Endothelial cell of umbilical vein (primary cell): ENCODE data around the gene NDUFAF8. TPM values are rescaled to one million over a fixed set of nuclear protein-coding genes. Genes with fewer than 3 reads are reported as not detected.

Source experiments
- BruUV-seq: library from RNA; stranded (reverse); fragments of 400-500 nt; replicated peaks from 2 replicates; lab custom pipeline; 2021; lab: Mats Ljungman, UMichigan
- CTCF ChIA-PET: fragments of 300-600, 350-600 bp; sonication (Branson Sonifier 250); formaldehyde crosslinking; loops from one replicate; lab custom pipeline; 2021; ENCODE audit warnings: antibody characterized with exemption, inconsistent platforms; lab: Charles Lee
- POLR2A ChIA-PET: fragments of 300-600, 350-600 bp; sonication (Branson Sonifier 250); formaldehyde crosslinking; loops from one replicate; lab custom pipeline; 2021; ENCODE audit warnings: antibody characterized with exemption, inconsistent platforms; lab: Charles Lee
- DNase-seq: peaks from one replicate; pipeline ENCODE4 v3.0.0-alpha.2; 2011; ENCODE audit warnings: low read depth, low spot score
- FAIRE-seq: peaks from 2 replicates; lab custom pipeline; 2011; peaks lifted over from hg19 to GRCh38; lab: Jason Lieb, UNC
- H2AFZ ChIP-seq: 2 replicates; pipeline ENCODE4 v1.6.0; 2012; ENCODE audit warnings: low read depth, low read length, control low read depth, inconsistent platforms
- H3K27ac ChIP-seq: 2 replicates; pipeline ENCODE4 v1.5.1; 2011; ENCODE audit warnings: low read depth, mild to moderate bottlenecking, control low read depth, low read length, moderate library complexity; ENCODE audit not compliant: insufficient read depth
- H3K27me3 ChIP-seq, 2 experiments: 2 replicates each; pipeline versions ENCODE4 v1.6.0 to v1.6.1; 2011; ENCODE audit warnings: low read length in 2 of 2, mixed read lengths in 1 of 2; ENCODE audit not compliant: control insufficient read depth in 2 of 2, insufficient read depth in 2 of 2
- H3K36me3 ChIP-seq, 2 experiments: 2 replicates in 1 of 2; 3 replicates in 1 of 2; pipeline ENCODE4 v1.5.1; 2011; ENCODE audit warnings: low read length in 2 of 2, mild to moderate bottlenecking in 1 of 2, moderate library complexity in 1 of 2; ENCODE audit not compliant: control insufficient read depth in 2 of 2, insufficient read depth in 2 of 2; ENCODE audit errors: extremely low read depth in 1 of 2
- H3K4me1 ChIP-seq: 3 replicates; pipeline ENCODE4 v1.5.1; 2011; ENCODE audit warnings: mild to moderate bottlenecking, low read length; ENCODE audit not compliant: control insufficient read depth, insufficient read depth; ENCODE audit errors: extremely low read depth
- H3K4me2 ChIP-seq: 2 replicates; pipeline ENCODE4 v1.6.1; 2011; ENCODE audit warnings: low read length, control low read depth, mixed read lengths; ENCODE audit not compliant: insufficient read depth
- H3K4me3 ChIP-seq, 3 experiments: fragments of 200-600 bp in 1 of 3; sonication (generic), shearing (Covaris generic) in 1 of 3; replicated peaks in 1 of 3; 2 replicates each; pipeline ENCODE4 v1.5.1; 2011 to 2016; ENCODE audit warnings: control low read depth in 3 of 3, low read length in 3 of 3, mild to moderate bottlenecking in 2 of 3, inconsistent platforms in 1 of 3, low read depth in 1 of 3, moderate library complexity in 1 of 3; ENCODE audit not compliant: insufficient read depth in 1 of 3
- H3K79me2 ChIP-seq: 2 replicates; pipeline ENCODE4 v1.6.0; 2012; ENCODE audit warnings: low read length, inconsistent platforms; ENCODE audit not compliant: control insufficient read depth, insufficient read depth
- H3K9ac ChIP-seq: replicated peaks from 2 replicates; pipeline ENCODE3; 2011; ENCODE audit warnings: low read length, control low read depth; ENCODE audit not compliant: insufficient read depth; ENCODE audit errors: extremely low read depth
- H3K9me1 ChIP-seq: replicated peaks from 3 replicates; pipeline ENCODE4 v1.6.0; 2011; ENCODE audit warnings: mild to moderate bottlenecking, low read length; ENCODE audit not compliant: control insufficient read depth, insufficient read depth; ENCODE audit errors: extremely low read depth
- H3K9me3 ChIP-seq: replicated peaks from 2 replicates; pipeline ENCODE4 v1.5.1; 2012; ENCODE audit warnings: low read length, inconsistent platforms; ENCODE audit not compliant: control insufficient read depth, insufficient read depth
- H4K20me1 ChIP-seq: replicated peaks from 2 replicates; pipeline ENCODE3; 2011; ENCODE audit warnings: mild to moderate bottlenecking, low read length; ENCODE audit not compliant: control insufficient read depth, insufficient read depth; ENCODE audit errors: extremely low read depth
- CTCF ChIP-seq, 2 donors: IDR thresholded peaks; 1 replicate in 1 of 2; 2 replicates in 1 of 2; pipeline ENCODE4 v1.5.1; 2011; ENCODE audit warnings: low read length in 2 of 2, mild to moderate bottlenecking in 2 of 2, moderate library complexity in 2 of 2, control low read depth in 1 of 2, inconsistent platforms in 1 of 2, low read depth in 1 of 2; ENCODE audit not compliant: insufficient read depth in 1 of 2; ENCODE audit errors: extremely low read depth in 1 of 2
- EZH2 ChIP-seq: IDR thresholded peaks from 2 replicates; pipeline ENCODE4 v1.6.1; 2012; ENCODE audit warnings: borderline replicate concordance, low read depth, mild to moderate bottlenecking, moderate library complexity, low read length, inconsistent platforms; ENCODE audit not compliant: severe bottlenecking
- FOS ChIP-seq: IDR thresholded peaks from 2 replicates; pipeline ENCODE4 v1.6.1; 2011; ENCODE audit warnings: mild to moderate bottlenecking, low read length, moderate library complexity, borderline replicate concordance; ENCODE audit not compliant: insufficient read depth
- GATA2 ChIP-seq: IDR thresholded peaks from 2 replicates; pipeline ENCODE4 v1.7.0; 2011; ENCODE audit warnings: low read depth, mild to moderate bottlenecking, moderate library complexity, mixed read lengths, low read length; ENCODE audit not compliant: insufficient read length, insufficient read depth
- JUN ChIP-seq: IDR thresholded peaks from 2 replicates; pipeline ENCODE4 v1.6.1; 2011; ENCODE audit warnings: borderline replicate concordance, low read depth; ENCODE audit not compliant: insufficient read length, insufficient read depth
- MAX ChIP-seq: IDR thresholded peaks from 2 replicates; pipeline ENCODE4 v1.6.1; 2011; ENCODE audit not compliant: insufficient read depth, insufficient read length
- MYC ChIP-seq: IDR thresholded peaks from one replicate; pipeline ENCODE4 v1.6.1; 2011; ENCODE audit warnings: mild to moderate bottlenecking, low read depth, low read length
- POLR2A ChIP-seq: IDR thresholded peaks from 2 replicates; pipeline ENCODE4 v1.6.1; 2012; ENCODE audit warnings: low read depth, mild to moderate bottlenecking, control low read depth, low read length
- POLR2AphosphoS5 ChIP-seq: IDR thresholded peaks from 2 replicates; pipeline ENCODE4 v1.6.1; 2012; ENCODE audit warnings: low read depth, mild to moderate bottlenecking, control low read depth, low read length, moderate library complexity; ENCODE audit not compliant: insufficient read depth
- dilution Hi-C: fragments of 300-500 bp; cut with MboI; formaldehyde crosslinking; loops from one replicate; pipeline ENCODE4 v1.15.0; 2019; ENCODE audit warnings: low sequenced_read_pairs; ENCODE audit not compliant: extremely low pct_ligation_motif_present
- intact Hi-C: fragments of 100-400 bp; cut with micrococcal nuclease; formaldehyde crosslinking; loops from one replicate; pipeline ENCODE4 v1.10.0; 2022
- polyA plus RNA-seq, 4 experiments: library from polyadenylated mRNA; depleted of rRNA in 3 of 4; stranded (reverse) in 3 of 4; unstranded in 1 of 4; fragments of >200 nt; gene quantifications; 2 replicates each; pipeline versions ENCODE4 v1.2.1 to v1.2.3, GENCODE V29; 2011 to 2012; ENCODE audit warnings: missing spikeins in 1 of 4
- total RNA-seq: library from RNA; stranded (reverse); gene quantifications from 2 replicates; pipeline ENCODE4 v1.2.3, GENCODE V29; 2021

Gene NDUFAF8
- total and polyA plus RNA-seq, 2 donors (not counting 3 experiments of a cell fraction or from before 2014, with no cell fraction given): 61.5 to 83.9 TPM

GRCh38 chr17:81249223-81250040 is 10.3 kb downstream of the NDUFAF8 start:
- H3K36me3 ChIP-seq: peaks cover 0 to 11% of the 10 kb centered on the region in 2 experiments
- FAIRE-seq: peak; percentile 64
- H3K27me3 ChIP-seq: no peaks in the 10 kb centered on the region
- ChIA-PET POLR2A (no interaction called here), CTCF (interaction anchor here (1.0 kb wide), 1 partner anchor 235 kb away, joined by 3 read pairs; no protein-coding TSS in a partner anchor)
- no peak overlapping the region for H2AFZ ChIP-seq
- H3K4me2 ChIP-seq: no peak overlapping the region
- intact Hi-C loops (loop anchor here (5.0 kb wide), 1 partner anchor 263 kb away; the partner anchor contains the start of gene ACTG1), dilution Hi-C loops (no loop called here)
- no peaks in the 10 kb centered on the region for H3K9me1 ChIP-seq
- TF ChIP-seq MAX: no peak
- no peak for TF ChIP-seq POLR2AphosphoS5
- no peak for TF ChIP-seq JUN
- no peak for TF ChIP-seq CTCF (IDR thresholded peaks at IDR 0.05; ENCODE audit: extremely low read depth in 1 of 2, insufficient read depth in 1 of 2, low read depth in 1 of 2, low read length in 2 of 2)
- no peak for TF ChIP-seq POLR2A
- no peak for TF ChIP-seq FOS
- no peak for TF ChIP-seq MYC
- no peak for TF ChIP-seq EZH2
- no peak for TF ChIP-seq GATA2
- no peak overlapping the region for H3K27ac ChIP-seq
- no peak overlapping the region for H3K4me3 ChIP-seq
- no peak overlapping the region for H3K9ac ChIP-seq
- no TSS peak for BruUV-seq
- no peak for DNase-seq
- no peaks in the 10 kb centered on the region for H3K9me3 ChIP-seq
- H3K79me2 ChIP-seq: no peaks in the 10 kb centered on the region
- H3K4me1 ChIP-seq: no peaks in the 10 kb centered on the region
- H4K20me1 ChIP-seq: no peaks in the 10 kb centered on the region
